GM23338 (cell line): ENCODE data around the gene NFKBIA. TPM values are rescaled to one million over a fixed set of nuclear protein-coding genes. Genes with fewer than 3 reads are reported as not detected.

ENCODE experiments used
- ATAC-seq: fragments of 200-7000 bp; cut with Tn5 transposase; 3 replicates; pipeline ENCODE4 v1.9.1; 2020
- DNase-seq: peaks from one replicate; pipeline ENCODE4 v3.0.0-alpha.2; 2015; ENCODE audit warnings: low spot score
- H2AFZ ChIP-seq: fragments of 200-600 bp; sonication (generic); 2 replicates; pipeline ENCODE4 v1.8.0; 2016; ENCODE audit warnings: antibody characterized with exemption, mild to moderate bottlenecking, moderate library complexity
- H3F3A ChIP-seq: fragments of 200-600 bp; sonication (generic); replicated peaks from 2 replicates; pipeline ENCODE4 v1.8.0; 2017; ENCODE audit warnings: antibody characterized with exemption, mixed run types, low read depth
- H3K27ac ChIP-seq: fragments of 200-600 bp; sonication (generic); 2 replicates; pipeline ENCODE4 v1.6.1; 2016; ENCODE audit warnings: low read depth
- H3K27me3 ChIP-seq: fragments of 200-600 bp; sonication (generic); 2 replicates; pipeline ENCODE4 v1.8.0; 2016; ENCODE audit warnings: mild to moderate bottlenecking, mixed run types, moderate library complexity; ENCODE audit not compliant: insufficient read depth
- H3K36me3 ChIP-seq: fragments of 200-600 bp; sonication (generic); 2 replicates; pipeline ENCODE4 v1.8.0; 2016; ENCODE audit warnings: mild to moderate bottlenecking; ENCODE audit not compliant: insufficient read depth
- H3K4me1 ChIP-seq: fragments of 200-600 bp; sonication (generic); 2 replicates; pipeline ENCODE4 v1.8.0; 2016; ENCODE audit warnings: mild to moderate bottlenecking, moderate library complexity; ENCODE audit not compliant: insufficient read depth
- H3K4me2 ChIP-seq: fragments of 200-600 bp; sonication (generic); 2 replicates; pipeline ENCODE4 v1.7.1; 2017; ENCODE audit warnings: mixed run types
- H3K4me3 ChIP-seq: fragments of 200-600 bp; sonication (generic); 2 replicates; pipeline ENCODE4 v1.6.1; 2016; ENCODE audit warnings: mixed run types
- H3K79me2 ChIP-seq: fragments of 200-600 bp; sonication (generic); replicated peaks from 2 replicates; pipeline ENCODE4 v1.8.0; 2017; ENCODE audit warnings: mild to moderate bottlenecking; ENCODE audit not compliant: insufficient read depth
- H3K9me2 ChIP-seq: fragments of 200-600 bp; sonication (generic); 2 replicates; pipeline ENCODE4 v1.8.0; 2017; ENCODE audit not compliant: insufficient read depth
- H4K20me1 ChIP-seq: fragments of 200-600 bp; sonication (generic); replicated peaks from 2 replicates; pipeline ENCODE4 v1.8.0; 2017; ENCODE audit warnings: mild to moderate bottlenecking; ENCODE audit not compliant: insufficient read depth
- H3K27ac Mint-ChIP-seq: 2 replicates; pipeline ENCODE4 v1.8.0; 2020; ENCODE audit warnings: inconsistent platforms, mild to moderate bottlenecking, moderate library complexity, mixed read lengths
- H3K27me3 Mint-ChIP-seq: 3 replicates; pipeline ENCODE4 v1.8.0; 2022; ENCODE audit warnings: low read depth, mild to moderate bottlenecking, moderate library complexity, mixed read lengths, inconsistent platforms; ENCODE audit not compliant: insufficient read depth, poor library complexity
- H3K36me3 Mint-ChIP-seq: 3 replicates; pipeline ENCODE4 v1.8.0; 2021; ENCODE audit warnings: low read depth, mild to moderate bottlenecking, inconsistent platforms, moderate library complexity, mixed read lengths
- H3K4me1 Mint-ChIP-seq: 3 replicates; pipeline ENCODE4 v1.8.0; 2020; ENCODE audit warnings: mild to moderate bottlenecking, inconsistent platforms, mixed read lengths
- H3K4me3 Mint-ChIP-seq: 3 replicates; pipeline ENCODE4 v1.8.0; 2021; ENCODE audit warnings: moderate library complexity, mild to moderate bottlenecking, inconsistent platforms, mixed read lengths
- H3K9me3 Mint-ChIP-seq: 3 replicates; pipeline ENCODE4 v1.8.0; 2020; ENCODE audit warnings: moderate library complexity, mild to moderate bottlenecking, inconsistent platforms, mixed read lengths
- CREB1 ChIP-seq: fragments of 250-450 bp; sonication (Bioruptor Pico); IDR thresholded peaks from 2 replicates; pipeline ENCODE4 v1.5.0; 2020; ENCODE audit warnings: low read depth, mild to moderate bottlenecking, moderate library complexity
- CTCF ChIP-seq, 2 experiments: fragments of 200-600 bp in 1 of 2; sonication (generic) in 1 of 2; conservative IDR thresholded peaks; 2 replicates each; pipeline versions ENCODE4 v1.5.1 to v1.6.1; 2016 to 2017; ENCODE audit warnings: antibody characterized with exemption in 2 of 2, low read depth in 2 of 2, mild to moderate bottlenecking in 2 of 2, moderate library complexity in 1 of 2
- ETS1 ChIP-seq: IDR thresholded peaks from 2 replicates; pipeline ENCODE4 v1.6.1; 2016; ENCODE audit warnings: antibody characterized with exemption
- EZH2 ChIP-seq: fragments of 200-600 bp; sonication (generic); IDR thresholded peaks from one replicate; pipeline ENCODE4 v1.8.0; 2017; ENCODE audit warnings: antibody characterized with exemption, mild to moderate bottlenecking, low read depth; ENCODE audit not compliant: unreplicated experiment
- EZH2phosphoT487 ChIP-seq: fragments of 200-600 bp; sonication (generic); IDR thresholded peaks from one replicate; pipeline ENCODE4 v1.8.1; 2018; ENCODE audit warnings: antibody characterized with exemption; ENCODE audit not compliant: unreplicated experiment
- JUNB ChIP-seq: IDR thresholded peaks from one replicate; pipeline ENCODE4 v1.6.1; 2016; ENCODE audit warnings: antibody characterized with exemption; ENCODE audit not compliant: unreplicated experiment
- NANOG ChIP-seq: IDR thresholded peaks from 2 replicates; pipeline ENCODE4 v1.6.1; 2016; ENCODE audit warnings: antibody characterized with exemption, borderline replicate concordance
- POLR2AphosphoS5 ChIP-seq: IDR thresholded peaks from 2 replicates; pipeline ENCODE4 v1.6.1; 2016; ENCODE audit warnings: antibody characterized with exemption, low read depth
- STAT1 ChIP-seq: IDR thresholded peaks from one replicate; pipeline ENCODE4 v1.6.1; 2016; ENCODE audit warnings: antibody characterized with exemption; ENCODE audit not compliant: unreplicated experiment
- ZNF114 ChIP-seq: fragments of 250-450 bp; sonication (Bioruptor Pico); IDR thresholded peaks from 2 replicates; pipeline ENCODE4 v1.5.0; 2020; ENCODE audit warnings: mild to moderate bottlenecking, moderate library complexity
- ZNF331 ChIP-seq: fragments of 250-450 bp; sonication (Bioruptor Pico); IDR thresholded peaks from 2 replicates; pipeline ENCODE4 v1.5.0; 2020; ENCODE audit warnings: low read depth, mild to moderate bottlenecking, moderate library complexity
- ZNF462 ChIP-seq: fragments of 250-450 bp; sonication (Bioruptor Pico); IDR thresholded peaks from 2 replicates; pipeline ENCODE4 v1.5.0; 2020; ENCODE audit warnings: mild to moderate bottlenecking, moderate library complexity
- polyA plus RNA-seq: library from polyadenylated mRNA; unstranded; fragments of >200 nt; fragmentation: Nextera tagmentation; extraction: Ambion mirVana; gene quantifications from 2 replicates; pipeline ENCODE4 v1.2.1, GENCODE V29; 2016
- total RNA-seq: library from RNA; depleted of rRNA; stranded (reverse); fragments of >200 nt; shearing (Covaris generic); gene quantifications from 2 replicates; pipeline ENCODE4 v1.2.3, GENCODE V29; 2014
- TF ChIP-seq, protein P1 (sequence below): IDR thresholded peaks from one replicate; pipeline ENCODE4 v1.6.1; 2018; ENCODE audit warnings: antibody characterized with exemption; ENCODE audit not compliant: unreplicated experiment

NFKBIA gene
- total and polyA plus RNA-seq, 2 experiments from 2014 or later, result 33.4 to 41.3 TPM

DNA sequence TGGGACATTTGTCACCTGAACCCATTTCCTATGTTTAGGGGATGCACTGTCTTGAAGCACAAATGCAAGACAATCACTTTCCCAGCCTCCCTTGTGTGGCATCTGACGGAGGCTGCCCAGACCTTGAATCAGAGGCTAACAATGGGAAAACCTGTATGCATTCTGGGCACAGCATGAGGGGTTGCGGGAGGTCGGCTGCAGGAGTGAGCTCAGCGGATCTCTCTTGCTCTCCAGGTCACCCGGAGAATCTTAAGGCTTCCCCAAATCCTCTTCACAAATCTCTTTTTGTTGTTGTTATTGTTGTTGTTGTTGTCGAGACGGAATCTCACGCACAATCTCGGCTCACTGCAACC, 15.3 kb downstream of the NFKBIA start:
- peak; percentile 19; the same call in 1 of the 3 replicates for ATAC-seq
- Mint-ChIP-seq H3K4me3 (no peak overlapping the region), H3K4me1 (peaks cover 9% of the 10 kb centered on the region)

More for the DNA sequence above, 15.3 kb downstream of the NFKBIA start:
- H4K20me1 ChIP-seq, result no peaks in the 10 kb centered on the region
- no peaks in the 10 kb centered on the region for H3F3A ChIP-seq
- H3K27ac Mint-ChIP-seq, result no peak overlapping the region
- peaks cover 20% of the 10 kb centered on the region for H3K27me3 Mint-ChIP-seq
- no peaks in the 10 kb centered on the region for H3K9me3 Mint-ChIP-seq
- no peak overlapping the region for H3K27ac ChIP-seq
- no peaks in the 10 kb centered on the region for H3K27me3 ChIP-seq
- no peaks in the 10 kb centered on the region for H3K9me2 ChIP-seq
- DNase-seq, result no peak
- no peaks in the 10 kb centered on the region for H3K36me3 ChIP-seq
- no peak overlapping the region for H3K4me3 ChIP-seq
- H2AFZ ChIP-seq, result no peak overlapping the region
- no peak overlapping the region for H3K4me2 ChIP-seq
- TF ChIP-seq ZNF114 (no peak), POLR2AphosphoS5 (no peak), EZH2 (no peak), ETS1 (no peak), ZNF331 (CRISPR knock-in tag) (no peak), CTCF (conservative IDR thresholded peaks at IDR 0.05; ENCODE audit: low read depth in 2 of 2) (no peak), STAT1 (no peak), EZH2phosphoT487 (no peak), ZNF462 (CRISPR knock-in tag) (no peak), NANOG (no peak), CREB1 (CRISPR knock-in tag) (no peak), JUNB (no peak)
- TF ChIP-seq, protein P1, sequence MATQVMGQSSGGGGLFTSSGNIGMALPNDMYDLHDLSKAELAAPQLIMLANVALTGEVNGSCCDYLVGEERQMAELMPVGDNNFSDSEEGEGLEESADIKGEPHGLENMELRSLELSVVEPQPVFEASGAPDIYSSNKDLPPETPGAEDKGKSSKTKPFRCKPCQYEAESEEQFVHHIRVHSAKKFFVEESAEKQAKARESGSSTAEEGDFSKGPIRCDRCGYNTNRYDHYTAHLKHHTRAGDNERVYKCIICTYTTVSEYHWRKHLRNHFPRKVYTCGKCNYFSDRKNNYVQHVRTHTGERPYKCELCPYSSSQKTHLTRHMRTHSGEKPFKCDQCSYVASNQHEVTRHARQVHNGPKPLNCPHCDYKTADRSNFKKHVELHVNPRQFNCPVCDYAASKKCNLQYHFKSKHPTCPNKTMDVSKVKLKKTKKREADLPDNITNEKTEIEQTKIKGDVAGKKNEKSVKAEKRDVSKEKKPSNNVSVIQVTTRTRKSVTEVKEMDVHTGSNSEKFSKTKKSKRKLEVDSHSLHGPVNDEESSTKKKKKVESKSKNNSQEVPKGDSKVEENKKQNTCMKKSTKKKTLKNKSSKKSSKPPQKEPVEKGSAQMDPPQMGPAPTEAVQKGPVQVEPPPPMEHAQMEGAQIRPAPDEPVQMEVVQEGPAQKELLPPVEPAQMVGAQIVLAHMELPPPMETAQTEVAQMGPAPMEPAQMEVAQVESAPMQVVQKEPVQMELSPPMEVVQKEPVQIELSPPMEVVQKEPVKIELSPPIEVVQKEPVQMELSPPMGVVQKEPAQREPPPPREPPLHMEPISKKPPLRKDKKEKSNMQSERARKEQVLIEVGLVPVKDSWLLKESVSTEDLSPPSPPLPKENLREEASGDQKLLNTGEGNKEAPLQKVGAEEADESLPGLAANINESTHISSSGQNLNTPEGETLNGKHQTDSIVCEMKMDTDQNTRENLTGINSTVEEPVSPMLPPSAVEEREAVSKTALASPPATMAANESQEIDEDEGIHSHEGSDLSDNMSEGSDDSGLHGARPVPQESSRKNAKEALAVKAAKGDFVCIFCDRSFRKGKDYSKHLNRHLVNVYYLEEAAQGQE, result no peak
- no peaks in the 10 kb centered on the region for H3K79me2 ChIP-seq
- H3K36me3 Mint-ChIP-seq, result no peaks in the 10 kb centered on the region
- H3K4me1 ChIP-seq, result no peaks in the 10 kb centered on the region; the same call in 1 of the 2 replicates
